CD4-positive, alpha-beta T cell treated with Interleukin-10 for 1 hour (primary cell): Measurements from ENCODE around the gene KRTAP5-10.
"Not testable (repeated sequence)": the region's sequence is repeated elsewhere in the genome, so short reads cannot be mapped to it uniquely, and the experiment has no call there.

Experiments
- DNase-seq: peaks from one replicate; pipeline ENCODE4 v3.0.0-alpha.2; 2020

The KRTAP5-10 gene, protein sequence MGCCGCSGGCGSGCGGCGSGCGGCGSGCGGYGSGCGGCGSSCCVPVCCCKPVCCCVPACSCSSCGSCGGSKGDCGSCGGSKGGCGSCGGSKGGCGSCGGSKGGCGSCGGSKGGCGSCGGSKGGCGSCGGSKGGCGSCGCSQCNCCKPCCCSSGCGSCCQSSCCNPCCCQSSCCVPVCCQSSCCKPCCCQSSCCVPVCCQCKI

GRCh38 chr11:71565263-71565662, at the start of gene KRTAP5-10:
Gene KRTAP5-10, plus strand, starts transcription at chr11:71565563. Its CDS starts 25 bp downstream, at chr11:71565588.
- DNase-seq: no peak

DNA sequence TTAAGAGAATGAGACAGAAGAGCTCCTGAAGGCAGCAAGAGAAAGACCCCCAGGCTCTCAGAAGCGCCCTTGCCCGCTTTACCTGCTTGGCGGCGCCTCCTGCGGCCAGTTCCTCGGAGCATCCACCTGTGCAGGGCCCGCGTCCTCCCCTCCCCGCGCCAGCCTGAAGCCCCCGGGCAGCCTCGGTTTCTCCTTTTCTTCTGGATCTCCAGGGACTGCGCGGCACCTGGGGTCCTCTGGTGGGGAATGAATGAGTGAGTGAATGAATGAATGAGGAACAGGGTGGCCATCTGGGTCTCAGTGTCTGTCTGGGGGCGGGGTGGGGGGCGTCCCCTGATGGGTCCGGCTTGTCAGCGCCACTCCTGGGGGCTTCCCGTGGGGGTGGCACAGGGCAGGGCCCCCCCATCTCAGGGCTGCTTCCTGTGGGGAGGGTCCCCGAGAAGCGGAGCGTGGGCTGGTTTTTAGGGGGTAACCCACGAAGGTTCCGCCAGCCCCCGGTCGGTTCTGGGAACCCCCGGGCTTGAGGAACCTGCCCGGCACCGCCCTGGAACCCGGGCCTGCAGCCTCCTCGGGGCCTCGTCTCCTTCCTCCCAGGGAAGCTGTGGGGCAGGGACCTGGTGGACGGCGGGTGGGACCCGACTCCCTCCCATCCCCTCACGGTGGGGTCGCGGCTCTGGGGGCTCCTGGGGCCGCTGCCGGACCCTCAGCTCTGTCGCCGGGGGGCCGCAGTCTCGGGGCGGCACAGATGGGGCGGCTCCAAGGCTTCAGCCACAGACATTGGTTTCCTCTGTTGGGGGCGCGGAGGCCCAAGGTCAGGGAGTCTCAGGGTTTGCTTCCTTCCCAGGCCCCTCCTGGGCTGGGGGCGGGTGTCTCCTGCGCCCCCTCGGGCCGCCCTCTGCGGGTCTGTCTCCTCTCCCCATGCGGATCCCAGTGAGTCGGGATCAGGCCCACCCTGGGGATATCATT, 46.6 kb upstream of the KRTAP5-10 start:
- DNase-seq: no peak

DNA sequence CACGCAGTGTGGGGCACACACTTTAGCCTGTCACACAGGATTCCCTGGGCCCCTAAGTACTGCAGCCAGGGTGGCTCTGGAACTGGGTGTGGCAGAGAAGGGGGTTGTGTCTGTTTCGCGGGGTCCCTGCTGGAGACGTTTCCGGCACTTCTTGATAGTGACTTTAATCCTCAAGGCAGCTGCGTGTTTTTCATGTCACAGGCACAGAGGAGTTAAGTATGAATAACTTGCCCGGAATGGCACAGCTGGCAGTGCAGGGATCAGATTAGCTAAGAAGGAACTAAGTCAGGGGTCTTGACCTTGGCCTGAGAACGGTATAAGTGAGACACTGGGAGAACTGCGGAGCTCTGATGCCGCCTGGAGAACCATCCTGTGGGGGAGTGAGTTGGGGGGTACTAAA, 45.8 kb upstream of the KRTAP5-10 start:
- no peak for DNase-seq

GRCh38 chr11:71525188-71525937, 40.0 kb upstream of the KRTAP5-10 start:
- DNase-seq: no peak

DNA sequence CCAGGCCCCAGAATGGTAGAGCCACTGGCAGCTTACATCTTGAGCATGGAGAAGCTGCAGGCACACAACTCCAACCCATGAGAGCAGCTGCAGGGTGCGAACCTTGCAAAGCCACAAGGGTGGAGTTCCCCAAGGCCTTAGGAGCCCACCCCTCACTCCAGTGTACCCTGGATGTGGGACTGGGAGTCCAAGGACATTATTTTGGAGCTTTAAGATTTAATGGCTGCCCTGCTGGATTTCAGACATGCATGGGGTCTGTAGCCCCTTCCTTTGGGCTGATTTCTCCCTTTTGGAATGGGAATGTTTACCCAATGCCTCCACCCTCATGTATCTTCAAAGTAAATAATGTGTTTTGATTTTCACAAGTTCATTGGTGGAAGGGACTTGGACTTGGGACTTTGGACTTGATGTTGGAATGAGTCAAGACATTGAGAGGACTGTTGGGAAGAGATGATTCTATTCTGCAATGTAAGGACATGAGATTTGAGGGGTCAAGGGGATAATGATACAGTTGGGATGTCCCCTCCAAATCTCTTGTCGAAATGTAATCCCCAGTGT, 39.3 kb upstream of the KRTAP5-10 start:
- no peak for DNase-seq

DNA sequence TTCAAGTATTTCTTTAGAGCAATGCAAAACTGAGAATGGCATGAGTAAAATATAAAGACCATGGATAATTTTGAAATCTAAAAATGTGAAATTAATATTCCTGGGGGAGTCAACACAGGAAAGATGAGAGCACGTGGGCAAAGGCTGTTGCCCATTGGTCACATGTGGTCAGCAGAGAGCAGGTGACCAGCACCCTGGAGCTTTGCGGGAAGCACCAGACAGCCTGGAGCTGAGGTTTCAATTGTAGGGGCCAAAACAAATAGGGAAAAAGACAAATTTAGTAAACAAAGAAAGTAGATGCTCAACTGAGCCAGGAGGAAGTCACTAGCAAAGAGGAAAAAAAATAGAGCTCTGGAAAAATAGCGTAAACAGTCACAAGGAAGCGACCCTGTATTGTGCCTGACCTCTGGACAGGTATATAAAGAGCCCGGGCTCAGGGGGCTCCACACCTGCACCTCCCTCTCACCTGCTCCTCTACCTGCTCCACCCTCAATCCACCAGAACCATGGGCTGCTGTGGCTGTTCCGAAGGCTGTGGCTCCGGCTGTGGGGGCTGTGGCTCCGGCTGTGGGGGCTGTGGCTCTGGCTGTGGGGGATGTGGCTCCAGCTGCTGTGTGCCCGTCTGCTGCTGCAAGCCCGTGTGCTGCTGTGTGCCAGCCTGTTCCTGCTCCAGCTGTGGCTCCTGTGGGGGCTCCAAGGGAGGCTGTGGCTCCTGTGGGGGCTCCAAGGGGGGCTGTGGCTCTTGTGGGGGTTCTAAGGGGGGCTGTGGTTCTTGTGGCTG, 38.4 kb upstream of the KRTAP5-10 start, which contains the start of gene KRTAP5-7:
Gene KRTAP5-7 (plus strand): TSS at position 472 of the 780 bp plus-strand sequence. CDS start 34 bp downstream, at position 506.
- not testable (repeated sequence) for DNase-seq

DNA sequence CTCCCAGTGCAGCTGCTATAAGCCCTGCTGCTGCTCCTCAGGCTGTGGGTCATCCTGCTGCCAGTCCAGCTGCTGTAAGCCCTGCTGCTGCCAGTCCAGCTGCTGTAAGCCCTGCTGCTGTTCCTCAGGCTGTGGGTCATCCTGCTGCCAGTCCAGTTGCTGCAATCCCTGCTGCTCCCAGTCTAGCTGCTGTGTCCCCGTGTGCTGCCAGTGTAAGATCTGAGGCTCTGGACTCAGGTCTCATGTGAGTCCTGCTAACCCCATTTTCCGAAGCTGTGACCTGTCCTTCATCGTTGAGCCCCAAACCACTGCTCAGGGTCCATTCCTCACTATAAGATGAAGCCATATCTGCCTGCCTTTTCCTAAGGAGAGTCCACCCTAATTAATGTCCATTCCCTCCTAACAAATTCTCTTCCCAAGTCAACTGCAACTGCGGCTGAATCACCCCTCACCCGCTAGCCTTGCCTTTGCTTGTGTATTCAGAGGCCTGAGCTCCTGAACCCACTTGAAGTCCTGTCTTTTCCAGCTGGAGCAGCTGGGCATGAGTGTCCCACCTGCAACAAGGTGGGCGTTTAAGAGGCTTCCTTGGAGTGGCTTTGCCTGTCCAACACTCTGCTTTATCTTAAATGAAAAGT, 37.7 kb upstream of the KRTAP5-10 start:
- no peak for DNase-seq

DNA sequence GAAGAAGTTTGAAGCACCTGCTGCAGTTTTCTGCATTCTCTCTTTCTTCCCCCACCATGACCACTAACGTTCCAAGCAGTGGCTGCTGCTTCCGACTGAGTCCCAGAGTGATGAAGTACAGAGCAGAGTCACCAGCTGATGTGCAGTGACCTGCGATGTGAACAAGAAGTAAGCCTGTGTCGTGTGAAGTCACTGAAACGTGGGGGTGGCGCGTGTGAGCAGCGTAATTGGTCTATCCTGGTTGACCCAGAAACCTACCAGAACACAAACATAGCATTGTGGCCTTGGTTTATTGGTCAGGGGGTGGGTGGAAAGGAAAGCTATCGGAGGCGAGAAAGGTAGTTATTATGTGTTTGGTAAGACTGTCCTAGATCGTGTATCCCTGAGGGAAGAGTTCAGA, 34.8 kb upstream of the KRTAP5-10 start:
- DNase-seq: no peak

DNA sequence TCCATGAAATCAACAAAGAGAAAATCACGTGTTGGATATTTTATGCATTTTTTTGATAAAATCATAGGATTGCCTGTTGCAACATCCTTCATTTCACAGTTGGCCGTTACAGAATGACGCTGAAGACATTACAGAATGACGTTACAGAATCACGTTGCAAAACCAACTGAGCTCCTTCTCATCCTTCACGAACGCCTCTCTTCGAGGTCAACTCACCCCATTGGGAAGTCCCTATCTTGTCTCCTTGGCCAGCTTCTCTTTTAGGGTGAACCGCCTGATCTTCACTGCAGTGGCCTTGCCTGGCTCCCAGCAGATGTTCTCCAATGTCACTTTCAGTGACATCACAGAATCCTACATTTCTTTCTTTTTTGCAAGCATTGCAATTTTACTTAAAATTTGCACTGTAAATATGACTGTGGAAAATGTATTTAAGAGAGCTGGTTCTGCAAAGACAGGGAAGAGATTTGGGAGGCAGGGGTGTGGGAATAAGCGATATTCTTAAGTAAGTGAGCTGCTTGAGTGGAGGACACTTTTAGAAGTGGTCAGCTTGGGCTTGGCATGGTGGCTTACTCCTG, 33.2 kb upstream of the KRTAP5-10 start:
- no peak for DNase-seq

- DNase-seq: not testable (repeated sequence)
Observed at GRCh38 chr11:71534711-71535608, 30.4 kb upstream of the KRTAP5-10 start.

GRCh38 chr11:71535825-71536224, 29.5 kb upstream of the KRTAP5-10 start:
- no peak for DNase-seq

GRCh38 chr11:71537537-71537936, 27.8 kb upstream of the KRTAP5-10 start:
- DNase-seq: no peak

DNA sequence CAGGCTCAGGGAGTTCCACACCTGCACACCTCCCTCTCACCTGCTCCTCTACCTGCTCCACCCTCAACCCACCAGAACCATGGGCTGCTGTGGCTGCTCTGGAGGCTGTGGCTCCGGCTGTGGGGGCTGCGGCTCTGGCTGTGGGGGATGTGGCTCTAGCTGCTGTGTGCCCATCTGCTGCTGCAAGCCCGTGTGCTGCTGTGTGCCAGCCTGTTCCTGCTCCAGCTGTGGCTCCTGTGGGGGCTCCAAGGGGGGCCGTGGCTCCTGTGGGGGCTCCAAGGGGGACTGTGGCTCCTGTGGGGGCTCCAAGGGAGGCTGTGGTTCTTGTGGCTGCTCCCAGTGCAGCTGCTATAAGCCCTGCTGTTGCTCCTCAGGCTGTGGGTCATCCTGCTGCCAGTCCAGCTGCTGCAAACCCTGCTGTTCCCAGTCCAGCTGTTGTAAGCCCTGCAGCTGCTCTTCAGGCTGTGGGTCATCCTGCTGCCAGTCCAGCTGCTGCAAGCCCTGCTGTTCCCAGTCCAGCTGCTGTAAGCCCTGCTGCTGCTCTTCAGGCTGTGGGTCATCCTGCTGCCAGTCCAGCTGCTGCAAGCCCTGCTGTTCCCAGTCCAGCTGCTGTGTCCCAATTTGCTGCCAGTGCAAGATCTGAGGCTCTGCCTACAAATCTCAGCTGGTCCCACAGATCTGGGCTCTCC, 27.2 kb upstream of the KRTAP5-10 start, which contains the start of gene KRTAP5-8:
Gene KRTAP5-8 (plus strand): TSS at position 49 of the 689 bp plus-strand sequence. CDS start 31 bp downstream, at position 80.
- DNase-seq: not testable (repeated sequence)

- no peak for DNase-seq
Observed at GRCh38 chr11:71538666-71538990, 26.7 kb upstream of the KRTAP5-10 start.

GRCh38 chr11:71539017-71539416, 26.3 kb upstream of the KRTAP5-10 start:
- no peak for DNase-seq

- not testable (repeated sequence) for DNase-seq
Observed at GRCh38 chr11:71539971-71540370, 25.4 kb upstream of the KRTAP5-10 start.

DNA sequence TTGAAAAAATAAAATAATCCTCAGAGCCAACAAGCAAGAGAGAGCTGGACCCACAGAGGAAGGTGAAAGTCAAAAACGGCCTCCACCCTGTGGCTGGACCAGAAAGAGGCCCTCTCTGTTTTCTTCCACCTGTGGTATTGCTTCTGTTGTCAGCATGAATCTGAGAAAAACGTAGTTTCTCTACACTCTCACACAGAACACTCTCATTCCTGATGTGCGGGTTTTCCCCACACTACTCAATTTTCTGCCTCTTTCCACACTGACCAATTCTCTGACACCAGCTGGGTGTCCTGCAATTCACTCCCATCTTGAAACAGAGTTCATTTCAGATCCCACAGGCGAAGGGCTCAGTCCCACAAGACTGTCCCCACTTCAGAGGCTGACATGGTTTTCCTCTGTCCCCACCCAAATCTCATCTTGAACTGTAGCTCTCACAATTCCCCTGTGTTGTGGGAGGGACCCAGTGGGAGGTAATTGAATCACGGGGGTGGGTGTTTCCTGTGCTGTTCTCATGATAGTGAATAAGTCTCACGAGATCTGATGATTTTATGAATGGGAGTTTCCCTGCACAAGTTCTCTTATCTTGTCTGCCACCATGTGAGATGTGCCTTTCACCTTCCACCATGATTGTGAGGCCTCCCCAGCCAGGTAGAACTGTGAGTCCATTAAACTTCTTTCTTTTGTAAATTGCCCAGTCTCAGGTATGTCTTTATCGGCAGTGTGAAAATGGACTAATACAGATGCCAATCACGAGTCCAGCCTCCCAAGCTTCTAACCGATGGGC, 24.6 kb upstream of the KRTAP5-10 start:
- not testable (repeated sequence) for DNase-seq

DNA sequence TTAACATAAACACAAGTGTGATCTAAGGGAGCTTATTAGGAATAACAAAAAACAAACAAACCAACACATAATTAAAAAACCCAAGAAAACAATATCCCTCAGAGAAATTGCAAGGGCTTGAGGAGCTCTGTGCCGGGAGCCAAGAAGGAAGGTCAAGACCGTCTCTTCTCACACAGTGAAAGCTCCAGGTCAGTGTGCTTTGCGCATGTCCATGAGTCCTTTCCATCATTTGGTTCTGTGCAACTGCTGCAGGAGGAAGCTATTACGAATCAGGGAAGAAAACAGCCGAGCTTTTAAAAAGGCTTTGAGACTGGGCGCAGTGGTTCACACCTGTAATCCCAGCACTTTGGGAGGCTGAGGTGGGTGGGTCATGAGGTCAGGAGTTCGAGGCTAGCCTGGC, 23.0 kb upstream of the KRTAP5-10 start:
- DNase-seq: no peak
